ENCODE measurements around the gene TPSAB1. TPM values are rescaled to one million over a fixed set of nuclear protein-coding genes. Genes with fewer than 3 reads are reported as not detected.

Gene TPSAB1
- total RNA-seq, 2 experiments from 2014 or later = not detected

DNA sequence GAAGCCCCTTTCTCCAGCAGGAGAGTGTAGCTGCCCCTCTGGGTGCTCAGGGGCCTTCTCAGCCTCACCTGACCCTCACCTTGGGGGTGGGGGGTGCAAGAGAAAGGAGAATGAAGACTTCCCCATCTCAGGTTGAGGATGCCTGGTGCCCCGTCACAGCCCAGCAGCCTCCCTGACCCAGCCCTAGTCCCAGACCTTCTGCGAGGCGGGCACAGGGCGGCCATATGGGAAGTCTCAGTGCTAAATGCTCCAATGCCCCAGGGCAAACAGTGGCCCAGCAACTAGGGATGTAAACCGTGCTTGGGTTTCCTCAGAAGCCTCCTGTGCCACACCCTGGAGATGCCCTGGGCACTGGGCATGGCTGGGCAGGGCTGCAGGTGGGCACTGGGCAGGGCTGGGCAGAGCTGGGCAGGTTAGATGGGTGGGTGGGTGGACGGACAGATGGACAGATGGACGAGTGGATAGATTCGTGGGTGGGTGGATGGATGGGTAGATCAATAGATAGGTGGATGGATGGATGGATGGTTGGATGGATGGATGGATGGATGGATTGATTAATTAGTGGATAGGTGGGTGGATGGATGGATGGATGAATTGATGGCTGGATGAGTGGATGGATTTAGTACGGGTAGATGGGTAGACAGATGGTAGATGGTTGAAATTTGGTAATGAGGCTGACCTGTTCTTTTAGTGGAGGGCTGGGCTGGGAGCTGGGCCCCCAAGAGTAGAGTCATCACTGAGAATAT lies 32.1 kb downstream of the TPSAB1 start:
- Histone ChIP-seq H4K20me1 (ENCODE audit: insufficient read depth, low read length) (no peaks in the 10 kb centered on the region), H3K9me3 (ENCODE audit: low read length) (no peaks in the 10 kb centered on the region), H3K4me2 (ENCODE audit: low read length) (no peak overlapping the region), H2AFZ (ENCODE audit: low read length) (no peak overlapping the region), H3K79me2 (ENCODE audit: insufficient read depth, low read depth, low read length) (no peaks in the 10 kb centered on the region), H3K4me1 (ENCODE audit: insufficient read depth, low read length, poor library complexity, severe bottlenecking) (no peaks in the 10 kb centered on the region), H3K4me3 (ENCODE audit: low read depth, low read length, poor library complexity, severe bottlenecking) (no peak overlapping the region), H3K9me2 (ENCODE audit: insufficient read depth, low read length) (no peaks in the 10 kb centered on the region), H3K27ac (ENCODE audit: low read depth, low read length, poor library complexity, severe bottlenecking) (no peak overlapping the region), H3K36me3 (ENCODE audit: insufficient read depth, low read length) (no peaks in the 10 kb centered on the region)
- POLR2A ChIA-PET = no interaction called here
- CTCF ChIA-PET (ENCODE audit: unreplicated experiment) = no interaction called here
- no peak for DNase-seq (ENCODE audit: low spot score)
- intact Hi-C loops (cut with micrococcal nuclease; ENCODE audit: unreplicated experiment) = no loop called here
- no TSS peak for BruUV-seq (replicated peaks)
- TF ChIP-seq EZH2phosphoT487 (IDR thresholded peaks at IDR 0.05; ENCODE audit: borderline replicate concordance, low read depth, low read length) = no peak
- TF ChIP-seq, protein P1, sequence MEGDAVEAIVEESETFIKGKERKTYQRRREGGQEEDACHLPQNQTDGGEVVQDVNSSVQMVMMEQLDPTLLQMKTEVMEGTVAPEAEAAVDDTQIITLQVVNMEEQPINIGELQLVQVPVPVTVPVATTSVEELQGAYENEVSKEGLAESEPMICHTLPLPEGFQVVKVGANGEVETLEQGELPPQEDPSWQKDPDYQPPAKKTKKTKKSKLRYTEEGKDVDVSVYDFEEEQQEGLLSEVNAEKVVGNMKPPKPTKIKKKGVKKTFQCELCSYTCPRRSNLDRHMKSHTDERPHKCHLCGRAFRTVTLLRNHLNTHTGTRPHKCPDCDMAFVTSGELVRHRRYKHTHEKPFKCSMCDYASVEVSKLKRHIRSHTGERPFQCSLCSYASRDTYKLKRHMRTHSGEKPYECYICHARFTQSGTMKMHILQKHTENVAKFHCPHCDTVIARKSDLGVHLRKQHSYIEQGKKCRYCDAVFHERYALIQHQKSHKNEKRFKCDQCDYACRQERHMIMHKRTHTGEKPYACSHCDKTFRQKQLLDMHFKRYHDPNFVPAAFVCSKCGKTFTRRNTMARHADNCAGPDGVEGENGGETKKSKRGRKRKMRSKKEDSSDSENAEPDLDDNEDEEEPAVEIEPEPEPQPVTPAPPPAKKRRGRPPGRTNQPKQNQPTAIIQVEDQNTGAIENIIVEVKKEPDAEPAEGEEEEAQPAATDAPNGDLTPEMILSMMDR (conservative IDR thresholded peaks at IDR 0.05; ENCODE audit: low read length) = no peak

DNA sequence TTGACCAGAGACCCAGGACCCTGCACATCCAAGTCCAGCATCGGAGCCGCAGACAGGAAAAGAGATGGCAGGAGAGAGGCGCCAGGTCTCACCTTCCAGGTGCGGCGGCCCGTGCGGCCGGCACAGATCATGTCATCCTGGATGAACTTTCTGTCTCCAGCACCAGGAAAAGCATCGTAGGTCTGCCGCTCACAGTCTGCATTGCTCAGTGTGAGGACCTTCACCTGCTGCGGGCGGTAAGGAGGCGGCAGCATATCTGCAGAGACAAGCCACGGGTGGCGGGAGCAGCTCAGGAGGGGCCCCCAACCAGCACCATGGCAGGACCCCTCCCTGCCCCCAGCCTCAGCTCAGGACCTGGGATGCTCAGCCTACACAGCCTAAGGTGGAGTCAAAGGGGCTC lies 33.3 kb downstream of the TPSAB1 start:
- no TSS peak for BruUV-seq (replicated peaks)
- Histone ChIP-seq H2AFZ (ENCODE audit: low read length) (no peak overlapping the region), H3K4me1 (ENCODE audit: insufficient read depth, low read length, poor library complexity, severe bottlenecking) (no peaks in the 10 kb centered on the region), H3K79me2 (ENCODE audit: insufficient read depth, low read depth, low read length) (no peaks in the 10 kb centered on the region), H3K4me2 (ENCODE audit: low read length) (no peak overlapping the region), H3K4me3 (ENCODE audit: low read depth, low read length, poor library complexity, severe bottlenecking) (no peak overlapping the region), H4K20me1 (ENCODE audit: insufficient read depth, low read length) (no peaks in the 10 kb centered on the region), H3K27ac (ENCODE audit: low read depth, low read length, poor library complexity, severe bottlenecking) (no peak overlapping the region), H3K36me3 (ENCODE audit: insufficient read depth, low read length) (no peaks in the 10 kb centered on the region), H3K9me3 (ENCODE audit: low read length) (no peaks in the 10 kb centered on the region), H3K9me2 (ENCODE audit: insufficient read depth, low read length) (no peaks in the 10 kb centered on the region)
- CTCF ChIA-PET (ENCODE audit: unreplicated experiment) = no interaction called here
- TF ChIP-seq, protein P1 (conservative IDR thresholded peaks at IDR 0.05; ENCODE audit: low read length) = no peak
- no peak for TF ChIP-seq EZH2phosphoT487 (IDR thresholded peaks at IDR 0.05; ENCODE audit: borderline replicate concordance, low read depth, low read length)
- DNase-seq (ENCODE audit: low spot score) = no peak
- intact Hi-C loops (cut with micrococcal nuclease; ENCODE audit: unreplicated experiment) = no loop called here
- POLR2A ChIA-PET = no interaction called here

DNA sequence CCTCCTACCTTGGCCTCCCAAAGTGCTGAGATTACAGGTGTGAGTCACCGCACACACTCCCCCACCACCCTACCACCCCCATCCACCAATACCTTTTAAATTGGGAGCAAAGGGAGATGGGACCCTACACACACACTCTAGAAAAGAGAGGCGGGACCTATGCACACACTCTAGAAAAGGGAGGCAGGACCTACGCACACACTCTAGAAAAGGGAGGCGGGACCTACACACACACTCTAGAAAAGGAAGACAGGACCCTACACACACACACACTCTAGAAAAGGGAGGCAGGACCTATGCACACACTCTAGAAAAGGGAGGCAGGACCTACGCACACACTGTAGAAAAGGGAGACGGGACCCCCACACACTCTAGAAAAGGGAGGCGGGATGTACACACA lies 34.3 kb downstream of the TPSAB1 start:
- H3K9me3 ChIP-seq (ENCODE audit: low read length) = no peaks in the 10 kb centered on the region
- H3K79me2 ChIP-seq (ENCODE audit: insufficient read depth, low read depth, low read length) = no peaks in the 10 kb centered on the region
- no peak overlapping the region for H3K27ac ChIP-seq (ENCODE audit: low read depth, low read length, poor library complexity, severe bottlenecking)
- ChIA-PET POLR2A (no interaction called here), CTCF (ENCODE audit: unreplicated experiment) (no interaction called here)
- no peaks in the 10 kb centered on the region for H3K36me3 ChIP-seq (ENCODE audit: insufficient read depth, low read length)
- H4K20me1 ChIP-seq (ENCODE audit: insufficient read depth, low read length) = no peaks in the 10 kb centered on the region
- no peak overlapping the region for H3K4me2 ChIP-seq (ENCODE audit: low read length)
- no peaks in the 10 kb centered on the region for H3K9me2 ChIP-seq (ENCODE audit: insufficient read depth, low read length)
- no peak overlapping the region for H2AFZ ChIP-seq (ENCODE audit: low read length)
- no peak for DNase-seq (ENCODE audit: low spot score)
- intact Hi-C loops (cut with micrococcal nuclease; ENCODE audit: unreplicated experiment) = no loop called here
- no TSS peak for BruUV-seq (replicated peaks)
- H3K4me1 ChIP-seq (ENCODE audit: insufficient read depth, low read length, poor library complexity, severe bottlenecking) = no peaks in the 10 kb centered on the region
- no peak overlapping the region for H3K4me3 ChIP-seq (ENCODE audit: low read depth, low read length, poor library complexity, severe bottlenecking)
- TF ChIP-seq, protein P1 (conservative IDR thresholded peaks at IDR 0.05; ENCODE audit: low read length) = no peak
- no peak for TF ChIP-seq EZH2phosphoT487 (IDR thresholded peaks at IDR 0.05; ENCODE audit: borderline replicate concordance, low read depth, low read length)

All from OCI-LY7 (cell line).